ENCODE results near the gene MYO1E.
"Not testable (repeated sequence)": the region's sequence is repeated elsewhere in the genome, so short reads cannot be mapped to it uniquely, and the experiment has no call there.

Gene MYO1E

GRCh38 chr15:59186501-59186900 lies 186.2 kb downstream of the MYO1E start:
- DNase-seq = no peak

DNA sequence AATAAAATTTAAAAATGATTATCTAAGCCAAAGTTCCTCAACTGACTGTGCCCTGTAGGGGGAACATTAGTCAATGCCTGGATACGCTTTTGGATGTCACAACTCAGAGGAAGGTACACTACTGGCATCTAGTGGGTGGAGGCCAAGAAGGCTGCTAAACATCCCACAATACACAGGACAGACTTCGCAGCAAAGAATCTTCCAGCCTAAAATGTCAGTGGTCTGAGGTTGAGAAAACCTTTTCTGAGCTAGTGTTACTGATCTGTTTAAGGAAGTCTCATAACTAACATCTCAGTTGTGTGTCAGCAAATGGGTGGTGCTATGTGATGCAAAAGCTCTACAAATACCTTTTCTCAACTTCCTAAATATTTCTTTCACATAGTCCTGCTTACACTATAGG lies 186.9 kb downstream of the MYO1E start:
- peak; percentile 13 to 17 for DNase-seq

DNA sequence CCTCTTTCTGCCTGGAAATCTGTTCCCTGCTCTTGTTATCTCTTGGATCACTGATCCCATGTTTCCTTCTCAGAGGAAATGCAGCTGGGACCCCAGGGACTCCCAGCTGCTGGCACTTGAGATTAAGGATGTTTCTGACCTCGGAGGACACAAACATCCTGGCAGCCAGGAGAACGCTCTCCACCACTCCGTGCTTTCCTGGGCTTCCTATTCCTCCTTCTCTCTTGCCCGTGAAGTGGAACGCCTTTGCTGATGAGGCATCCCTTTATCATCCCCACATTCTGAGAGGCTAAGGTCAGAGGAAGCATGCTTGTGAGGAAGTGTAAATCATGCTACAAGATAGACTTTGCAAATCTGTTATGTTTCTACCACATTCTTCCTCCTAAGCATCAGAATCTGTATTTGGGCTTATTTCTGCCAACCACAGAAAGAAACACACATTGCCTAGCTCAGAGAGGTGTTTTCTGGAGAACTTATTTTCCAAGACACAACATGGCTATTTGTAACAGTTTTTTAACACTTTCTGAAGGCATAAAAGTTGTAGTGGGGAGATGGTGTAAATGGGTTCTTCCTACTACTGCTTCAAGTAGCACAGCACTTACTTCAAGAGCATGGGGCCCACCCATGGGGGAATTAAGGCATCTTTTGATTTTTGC lies 191.6 kb downstream of the MYO1E start:
- no peak for DNase-seq

DNA sequence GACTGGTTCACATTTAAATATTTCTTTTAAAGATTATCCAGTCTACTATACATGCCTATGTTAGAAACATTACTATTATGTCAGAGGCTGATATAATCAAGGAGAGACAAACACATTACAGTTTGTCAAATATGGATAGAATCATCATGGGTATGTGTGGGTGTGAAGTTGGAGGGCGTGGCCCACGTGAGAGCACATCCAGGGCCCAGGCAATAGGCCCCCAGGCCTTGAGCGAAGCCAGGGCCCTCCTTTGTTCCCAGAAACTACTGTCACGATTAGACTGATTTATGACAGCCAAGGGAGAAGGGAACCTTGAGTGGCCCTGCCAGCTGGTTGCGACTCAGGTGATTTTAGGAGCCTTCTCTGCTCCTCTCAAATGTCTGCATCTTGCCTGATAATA lies 193.0 kb downstream of the MYO1E start:
- DNase-seq = no peak

DNA sequence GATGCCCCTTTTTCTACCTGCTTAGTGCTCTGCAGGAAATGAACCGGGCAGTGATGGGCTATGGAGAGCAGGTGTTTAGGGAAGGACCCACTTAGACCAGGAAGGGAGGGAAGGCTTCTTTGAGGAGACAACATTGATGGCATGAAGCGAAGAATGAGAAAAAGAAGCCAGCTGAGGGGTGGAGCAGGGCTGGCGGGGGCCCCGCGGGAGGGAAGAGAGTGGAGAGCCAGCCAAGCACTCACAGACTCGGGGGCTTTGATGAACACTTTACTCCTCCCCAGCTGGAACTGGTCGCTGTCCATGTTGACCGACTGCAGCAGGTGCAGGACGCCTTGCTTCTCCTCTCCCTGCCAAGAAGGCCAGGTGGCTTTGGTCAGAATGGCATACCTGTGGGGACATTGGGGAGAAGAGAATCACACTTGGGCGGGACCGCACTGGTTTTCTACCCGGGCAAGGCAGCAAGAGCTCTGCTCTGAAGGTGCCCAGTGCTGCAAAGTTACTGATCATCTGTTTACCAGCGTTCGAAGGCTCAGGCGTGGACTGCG lies 194.4 kb downstream of the MYO1E start:
- no peak for DNase-seq

DNA sequence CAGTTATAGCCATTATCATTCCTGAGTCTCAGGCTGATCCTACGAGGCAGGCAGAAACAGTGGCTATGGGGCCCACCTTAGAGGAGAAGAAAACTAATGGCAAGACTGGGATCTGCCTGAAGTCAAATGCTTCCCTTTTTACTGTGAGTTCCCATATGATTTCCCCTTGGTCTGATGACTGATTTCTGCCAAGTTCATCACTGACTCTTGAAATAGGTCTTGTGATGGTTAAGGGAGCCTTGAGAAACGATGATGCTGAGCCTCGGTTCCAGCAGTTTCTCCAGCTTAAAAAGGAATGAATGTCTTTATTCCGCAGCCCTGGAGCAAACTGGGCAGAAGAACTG lies 195.4 kb downstream of the MYO1E start:
- peak; percentile 1 to 27 for DNase-seq

- DNase-seq = no peak
Observed at GRCh38 chr15:59176653-59177316, 195.9 kb downstream of the MYO1E start.

- DNase-seq = peak; percentile 33 to 42
Observed at GRCh38 chr15:59174835-59175831, 197.5 kb downstream of the MYO1E start.

DNA sequence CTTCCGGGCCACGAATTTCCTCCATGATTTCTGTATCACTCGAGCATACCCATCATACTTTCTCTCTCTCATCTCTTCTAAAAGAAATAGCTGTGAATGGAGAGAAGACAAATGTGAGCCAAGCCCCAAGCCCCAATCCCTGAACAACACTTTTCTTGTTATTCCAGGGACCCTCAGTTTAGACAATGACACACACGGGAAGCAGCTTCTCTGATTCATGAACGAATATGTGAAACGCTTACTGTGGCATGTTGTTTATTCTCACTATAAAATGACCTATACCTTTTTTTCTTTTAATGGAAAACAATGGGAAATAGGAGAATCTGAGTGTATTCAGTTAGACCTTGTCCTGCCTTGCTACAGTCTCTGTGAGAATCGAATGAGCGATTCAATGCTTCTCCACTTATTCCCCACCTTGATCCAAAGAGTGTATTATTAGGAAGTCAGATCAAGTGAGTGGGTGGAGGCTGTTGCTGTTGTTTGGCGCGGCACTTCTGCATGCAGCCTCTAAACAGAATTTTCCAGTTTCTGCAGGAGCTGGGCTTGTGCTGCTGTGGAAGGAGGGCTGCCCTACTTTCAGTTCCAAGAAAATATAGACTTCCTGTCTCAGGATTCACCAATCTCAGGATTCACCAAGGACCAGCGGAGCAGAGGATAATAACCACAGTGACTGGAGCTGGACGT lies 198.4 kb downstream of the MYO1E start:
- no peak for DNase-seq

DNA sequence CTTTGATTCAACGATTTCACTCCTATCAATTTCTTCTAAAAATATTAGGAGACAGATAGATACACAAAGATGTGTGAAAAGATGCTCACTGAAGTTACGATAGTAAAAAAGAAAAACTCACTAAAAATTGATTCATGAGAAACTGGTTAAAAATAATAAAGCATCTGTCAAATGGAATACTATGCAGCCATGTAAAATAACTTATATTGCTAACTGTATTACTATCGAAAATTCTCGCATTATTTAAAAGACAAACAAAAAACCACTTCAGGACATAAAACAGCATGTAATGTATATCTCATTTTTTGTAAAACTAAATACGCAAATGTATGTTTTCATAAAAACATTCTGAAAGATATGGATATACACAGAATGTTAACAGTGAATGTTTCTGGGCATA lies 199.5 kb downstream of the MYO1E start:
- no peak for DNase-seq

- no peak for DNase-seq
Observed at GRCh38 chr15:59172289-59172901, 200.3 kb downstream of the MYO1E start.

- no peak for DNase-seq
Observed at GRCh38 chr15:59171067-59171397, 201.6 kb downstream of the MYO1E start.

DNA sequence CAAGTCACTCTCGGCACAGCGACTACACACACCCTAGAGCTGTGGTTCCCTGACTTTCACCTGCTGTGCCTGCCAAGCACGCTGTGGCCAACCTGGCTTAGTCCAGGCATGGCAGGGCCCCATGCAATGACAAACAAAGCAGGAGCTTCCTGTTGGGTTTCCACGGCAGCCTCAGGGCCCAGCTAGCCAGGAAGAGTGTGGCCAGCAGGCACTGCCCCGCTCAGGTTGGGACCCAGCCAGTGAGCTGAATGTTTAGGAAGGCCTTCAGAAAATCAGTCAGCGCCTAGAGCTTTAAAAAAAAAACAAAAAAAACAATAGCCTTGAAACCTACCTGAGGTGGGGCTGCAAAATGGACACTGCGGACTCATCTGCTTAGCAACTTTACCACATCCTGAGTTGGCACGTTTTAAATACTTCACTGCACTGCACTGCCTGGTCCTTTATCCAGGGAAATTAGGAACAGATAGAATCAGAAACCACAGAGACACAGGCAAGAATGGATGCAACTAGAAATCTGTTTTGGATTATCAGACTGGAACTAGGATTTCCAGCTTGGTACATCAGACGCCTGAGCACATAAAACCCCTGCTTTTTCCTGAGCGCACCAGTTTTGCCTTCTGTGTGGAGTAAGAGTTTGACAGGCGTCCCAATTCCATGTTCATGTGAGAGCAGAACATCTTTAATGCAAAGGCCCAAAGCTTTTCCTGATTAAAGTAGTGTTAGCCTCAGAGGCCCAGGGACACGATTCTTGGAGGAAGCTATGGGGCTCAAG lies 202.2 kb downstream of the MYO1E start:
- no peak for DNase-seq

DNA sequence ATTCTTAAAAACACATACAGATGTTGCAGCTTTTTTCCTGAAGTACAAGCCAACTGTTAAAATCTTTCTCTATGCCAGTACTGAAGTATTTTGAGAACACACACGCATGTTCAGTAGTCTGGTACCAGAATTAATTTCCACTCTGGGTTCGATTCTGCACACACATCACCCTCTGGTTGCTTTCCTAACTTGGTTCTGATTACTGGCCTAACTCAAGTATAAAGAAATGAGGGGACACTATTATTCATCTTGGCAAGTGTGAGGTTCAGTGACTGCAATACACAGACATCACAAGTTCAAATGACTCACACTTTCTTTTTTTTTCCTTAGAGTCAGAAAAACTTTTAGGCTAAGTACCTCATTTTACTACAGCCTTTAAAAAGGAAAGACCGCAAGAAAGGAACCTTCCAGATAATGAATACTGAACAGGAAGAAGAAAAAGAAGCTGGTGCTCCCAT lies 203.4 kb downstream of the MYO1E start:
- no peak for DNase-seq

GRCh38 chr15:59168536-59168935 lies 204.1 kb downstream of the MYO1E start:
- no peak for DNase-seq

GRCh38 chr15:59166601-59167265 lies 205.9 kb downstream of the MYO1E start:
- DNase-seq = no peak

- no peak for DNase-seq
Observed at GRCh38 chr15:59166166-59166565, 206.5 kb downstream of the MYO1E start.

GRCh38 chr15:59165726-59166125 lies 206.9 kb downstream of the MYO1E start:
- DNase-seq = no peak

- DNase-seq = not testable (repeated sequence)
Observed at GRCh38 chr15:59162080-59162479, 210.6 kb downstream of the MYO1E start.

GRCh38 chr15:59160880-59161593 lies 211.6 kb downstream of the MYO1E start:
- DNase-seq = peak in 1 of 2 donors; percentile 23

Data from CD4-positive, alpha-beta T cell treated with Interferon alpha-2 for 1 hour (primary cell).